Measurements from ENCODE around the gene TMEM167A.
A peak's percentile ranks its signal among the peaks of the same experiment; 100 is the strongest.

The TMEM167A gene

DNA sequence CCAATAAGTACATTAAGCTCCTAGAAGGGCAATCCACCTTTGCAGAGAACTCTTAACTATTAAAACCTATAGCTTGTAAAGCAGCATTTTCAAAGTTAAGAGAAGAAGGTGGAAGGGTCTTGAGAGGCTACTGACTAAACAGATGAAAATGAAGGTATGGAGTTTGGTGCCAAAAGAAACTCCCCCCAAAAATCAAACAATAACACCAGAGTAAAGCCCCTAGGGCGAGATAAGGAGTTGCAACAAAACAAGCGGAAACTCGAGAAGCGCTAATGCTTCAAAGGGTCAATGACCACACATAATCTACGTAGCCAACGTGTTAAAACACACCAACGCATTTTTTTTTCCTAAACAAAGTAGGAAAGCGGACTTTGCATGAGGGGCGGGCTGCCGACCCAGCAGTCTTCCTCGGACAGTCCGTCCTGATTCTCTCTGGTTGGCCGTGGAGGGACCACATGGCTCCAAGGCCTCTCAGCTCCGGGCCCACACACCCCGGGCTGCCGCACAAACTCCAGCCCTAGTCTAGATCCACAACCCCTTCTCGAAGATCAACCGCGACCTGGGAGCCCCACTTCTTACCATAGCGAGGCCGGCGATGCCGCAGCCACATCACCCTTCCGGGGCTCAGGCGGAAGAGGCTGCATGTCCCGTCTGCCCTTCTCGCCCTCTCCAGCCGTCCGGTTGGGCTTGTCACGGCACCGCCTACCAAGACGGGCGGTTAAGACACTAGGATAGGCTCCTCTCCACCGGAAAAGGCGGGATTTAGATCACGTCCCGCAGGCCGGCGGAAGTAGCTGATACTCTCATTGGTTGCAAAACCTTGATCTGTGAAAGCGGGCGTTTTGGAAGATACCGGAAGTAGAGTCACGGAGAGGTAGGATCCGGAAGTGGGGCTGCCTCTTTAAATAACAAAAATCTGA, at the start of gene TMEM167A, which contains the start of gene XRCC4:
TSS of gene TMEM167A (minus strand) at position 653 of the 920 bp plus-strand sequence. CDS start at position 582, 71 bp downstream.
TSS of gene XRCC4 (plus strand) at position 806 of the 920 bp plus-strand sequence. CDS start 27,373 bp downstream, outside the sequence.
- no peaks in the 10 kb centered on the region for H3K27me3 Mint-ChIP-seq
- H3K27ac Mint-ChIP-seq, result peak within 1 kb of the TSS; percentile 98
- H3K4me3 Mint-ChIP-seq, result peak within 1 kb of the TSS; percentile 95
- peak; percentile 97 for DNase-seq
- peaks cover 20% of the 10 kb centered on the region for H3K36me3 Mint-ChIP-seq
- peaks cover 46% of the 10 kb centered on the region for H3K4me1 Mint-ChIP-seq
- H3K9me3 Mint-ChIP-seq, result no peaks in the 10 kb centered on the region
- CTCF ChIA-PET, result interaction anchor here (0.5 to 1.5 kb wide), 4 partner anchors 12 to 1647 kb away, joined by 3 to 4 read pairs (median 4); partner anchors contain the start of gene VCAN

DNA sequence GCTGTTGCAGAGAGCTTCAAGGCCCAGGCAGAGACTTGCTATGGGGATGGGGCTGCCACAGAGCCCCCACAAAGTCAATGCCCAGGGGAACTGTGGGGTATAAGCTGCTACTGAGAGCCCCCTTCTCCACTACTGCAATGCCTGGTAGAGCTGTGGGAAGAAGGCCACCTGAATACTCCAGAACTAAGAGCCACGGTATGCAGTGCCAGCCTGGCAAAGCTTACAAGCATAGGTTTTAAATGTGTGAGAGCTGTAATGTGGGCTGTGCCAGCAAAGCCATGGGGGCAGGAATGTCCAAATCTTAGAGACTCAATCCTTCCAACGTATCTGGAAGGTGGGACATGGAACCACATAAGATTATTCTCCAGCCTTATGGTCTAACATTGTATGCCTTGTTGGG, 49.3 kb upstream of the TMEM167A start:
- no peak overlapping the region for H3K4me3 Mint-ChIP-seq
- peaks cover 8% of the 10 kb centered on the region for H3K36me3 Mint-ChIP-seq
- CTCF ChIA-PET, result no interaction called here
- H3K27me3 Mint-ChIP-seq, result no peaks in the 10 kb centered on the region
- no peaks in the 10 kb centered on the region for H3K4me1 Mint-ChIP-seq
- no peak overlapping the region for H3K27ac Mint-ChIP-seq
- peaks cover 19% of the 10 kb centered on the region for H3K9me3 Mint-ChIP-seq
- DNase-seq, result no peak

- no peak for DNase-seq
- peaks cover 13% of the 10 kb centered on the region for H3K9me3 Mint-ChIP-seq
- no peaks in the 10 kb centered on the region for H3K27me3 Mint-ChIP-seq
- no peaks in the 10 kb centered on the region for H3K4me1 Mint-ChIP-seq
- H3K36me3 Mint-ChIP-seq, result peaks cover 4% of the 10 kb centered on the region
- H3K4me3 Mint-ChIP-seq, result no peak overlapping the region
- CTCF ChIA-PET, result no interaction called here
- no peak overlapping the region for H3K27ac Mint-ChIP-seq
Observed at GRCh38 chr5:83125560-83125959, 48.4 kb upstream of the TMEM167A start.

- no peaks in the 10 kb centered on the region for H3K27me3 Mint-ChIP-seq
- DNase-seq, result no peak
- peaks cover 4% of the 10 kb centered on the region for H3K36me3 Mint-ChIP-seq
- H3K27ac Mint-ChIP-seq, result no peak overlapping the region
- CTCF ChIA-PET, result no interaction called here
- H3K4me3 Mint-ChIP-seq, result no peak overlapping the region
- H3K4me1 Mint-ChIP-seq, result no peaks in the 10 kb centered on the region
- H3K9me3 Mint-ChIP-seq, result peaks cover 10% of the 10 kb centered on the region
Observed at GRCh38 chr5:83124593-83124992, 47.4 kb upstream of the TMEM167A start.

DNA sequence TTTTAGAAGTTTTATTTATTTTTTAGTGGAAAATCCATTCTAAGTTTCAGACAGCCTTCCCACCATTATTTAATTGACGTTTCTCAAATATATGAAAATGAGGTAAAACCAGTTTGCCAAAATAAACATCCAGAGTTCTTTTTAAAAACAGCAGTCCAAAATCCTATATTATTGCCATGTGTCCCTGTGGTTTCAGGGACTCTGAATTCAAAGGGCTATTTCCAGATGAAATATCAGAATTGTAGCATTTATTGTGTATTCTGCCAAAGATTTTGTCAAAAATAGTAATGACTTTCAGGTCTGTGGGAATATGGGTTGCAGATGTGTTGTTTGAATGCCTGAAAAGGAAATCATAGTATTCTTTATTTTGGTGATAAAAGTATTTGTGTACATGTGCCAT, 41.8 kb upstream of the TMEM167A start:
- CTCF ChIA-PET, result no interaction called here
- H3K27me3 Mint-ChIP-seq, result no peaks in the 10 kb centered on the region
- no peak for DNase-seq
- H3K9me3 Mint-ChIP-seq, result peaks cover 7% of the 10 kb centered on the region
- no peaks in the 10 kb centered on the region for H3K4me1 Mint-ChIP-seq
- H3K36me3 Mint-ChIP-seq, result peaks cover 6% of the 10 kb centered on the region
- no peak overlapping the region for H3K4me3 Mint-ChIP-seq
- H3K27ac Mint-ChIP-seq, result no peak overlapping the region

- no peaks in the 10 kb centered on the region for H3K4me1 Mint-ChIP-seq
- peaks cover 6% of the 10 kb centered on the region for H3K36me3 Mint-ChIP-seq
- H3K27ac Mint-ChIP-seq, result no peak overlapping the region
- H3K4me3 Mint-ChIP-seq, result no peak overlapping the region
- H3K27me3 Mint-ChIP-seq, result no peaks in the 10 kb centered on the region
- CTCF ChIA-PET, result no interaction called here
- peaks cover 7% of the 10 kb centered on the region for H3K9me3 Mint-ChIP-seq
- no peak for DNase-seq
Observed at GRCh38 chr5:83118471-83118870, 41.3 kb upstream of the TMEM167A start.

DNA sequence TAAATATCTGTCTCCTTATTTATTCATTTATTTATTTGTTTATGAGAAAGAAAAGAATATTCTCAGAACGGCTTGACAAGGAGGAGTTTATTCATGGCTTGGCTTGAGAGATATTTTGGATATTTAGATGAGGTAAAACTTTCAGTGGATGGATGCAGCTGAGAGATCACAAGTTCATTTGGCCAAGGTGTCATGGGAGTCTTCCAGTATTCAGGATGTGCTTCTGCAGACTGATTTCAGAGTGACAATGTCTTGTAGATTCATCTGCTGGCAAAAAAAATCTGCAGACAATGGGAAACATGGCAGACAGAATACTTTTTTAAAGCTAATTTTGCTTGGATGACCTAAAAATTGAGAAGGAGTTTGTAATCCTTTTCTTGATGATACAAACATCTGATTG, 38.6 kb upstream of the TMEM167A start:
- Mint-ChIP-seq H3K27ac (no peak overlapping the region), H3K27me3 (no peaks in the 10 kb centered on the region), H3K4me3 (no peak overlapping the region), H3K4me1 (no peaks in the 10 kb centered on the region), H3K9me3 (peaks cover 20% of the 10 kb centered on the region), H3K36me3 (peaks cover 17% of the 10 kb centered on the region)
- no peak for DNase-seq
- CTCF ChIA-PET, result no interaction called here

DNA sequence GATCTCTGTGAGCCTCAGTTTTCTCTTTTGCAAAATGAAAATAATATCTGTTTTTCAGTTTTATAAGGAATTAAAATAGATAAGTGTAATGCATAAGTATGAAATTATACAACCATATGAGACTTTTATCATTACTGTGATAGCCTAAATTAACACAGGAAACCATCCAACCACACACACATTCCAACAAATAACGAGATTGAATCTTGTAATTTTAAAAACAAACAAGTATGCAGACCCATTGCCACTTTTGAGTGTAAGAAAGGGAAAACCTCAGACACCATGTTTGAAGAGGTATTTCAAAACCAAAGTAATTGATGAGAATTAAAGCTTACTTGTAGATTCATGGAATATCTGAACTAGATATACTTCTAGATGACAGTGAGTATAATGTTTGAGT, 32.2 kb upstream of the TMEM167A start:
- DNase-seq, result no peak
- Mint-ChIP-seq H3K27me3 (no peaks in the 10 kb centered on the region), H3K4me3 (no peak overlapping the region), H3K27ac (no peak overlapping the region), H3K4me1 (no peaks in the 10 kb centered on the region), H3K36me3 (peaks cover 14% of the 10 kb centered on the region), H3K9me3 (peaks cover 13% of the 10 kb centered on the region)
- CTCF ChIA-PET, result no interaction called here

GRCh38 chr5:83107692-83108420, 30.7 kb upstream of the TMEM167A start:
- no peaks in the 10 kb centered on the region for H3K27me3 Mint-ChIP-seq
- no peak for DNase-seq
- peaks cover 8% of the 10 kb centered on the region for H3K9me3 Mint-ChIP-seq
- no peaks in the 10 kb centered on the region for H3K4me1 Mint-ChIP-seq
- H3K27ac Mint-ChIP-seq, result no peak overlapping the region
- CTCF ChIA-PET, result no interaction called here
- H3K36me3 Mint-ChIP-seq, result peaks cover 11% of the 10 kb centered on the region
- H3K4me3 Mint-ChIP-seq, result no peak overlapping the region

DNA sequence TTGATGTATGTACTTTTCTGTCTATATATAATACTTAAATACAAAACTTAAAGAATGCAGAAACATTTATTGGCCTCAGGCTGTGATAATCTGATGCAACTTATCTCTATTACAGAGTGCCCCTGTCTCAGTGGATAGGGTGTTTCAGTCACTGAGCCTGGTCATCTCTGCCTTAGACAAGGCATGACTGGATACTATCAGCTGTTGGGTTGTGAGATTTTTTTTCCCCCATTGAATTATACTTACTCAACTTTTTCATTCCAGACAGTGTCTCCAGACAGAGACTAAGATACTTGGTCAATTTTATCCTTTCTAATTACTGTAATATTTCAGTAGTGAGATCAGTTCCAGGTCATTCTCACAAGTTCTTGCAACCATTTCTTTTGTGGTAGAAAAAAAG, 26.8 kb upstream of the TMEM167A start:
- no peaks in the 10 kb centered on the region for H3K27me3 Mint-ChIP-seq
- H3K27ac Mint-ChIP-seq, result no peak overlapping the region
- CTCF ChIA-PET, result no interaction called here
- no peak overlapping the region for H3K4me3 Mint-ChIP-seq
- no peaks in the 10 kb centered on the region for H3K36me3 Mint-ChIP-seq
- no peaks in the 10 kb centered on the region for H3K9me3 Mint-ChIP-seq
- DNase-seq, result no peak
- no peaks in the 10 kb centered on the region for H3K4me1 Mint-ChIP-seq

DNA sequence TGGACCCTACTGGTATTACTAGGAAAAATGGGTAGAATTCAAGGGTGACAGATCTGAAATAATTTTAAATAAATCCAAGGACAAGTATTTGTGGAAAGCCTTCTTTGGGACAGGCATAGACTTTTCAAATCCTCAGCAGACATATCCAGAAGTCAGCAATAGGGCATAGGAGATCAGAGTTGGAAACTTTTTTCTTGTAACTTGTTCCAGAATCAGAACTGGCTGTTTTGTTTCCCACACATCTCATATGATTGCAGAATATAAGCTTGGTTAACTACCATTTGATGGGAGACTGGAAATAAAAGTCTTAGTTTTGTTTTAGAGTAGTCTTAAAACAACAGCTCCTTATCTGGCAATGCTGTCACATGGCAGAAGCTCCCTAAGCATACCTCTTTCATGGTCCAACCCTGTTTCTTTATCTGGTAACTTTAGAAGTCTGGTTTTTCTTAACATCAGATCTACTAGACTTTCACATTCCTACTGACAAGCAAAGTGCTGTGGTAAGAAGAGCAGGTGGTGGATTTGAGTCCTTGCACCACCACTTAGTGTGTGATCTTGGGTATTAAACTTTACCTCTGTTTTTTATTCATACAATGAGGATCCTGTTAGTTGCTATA, 25.3 kb upstream of the TMEM167A start:
- Mint-ChIP-seq H3K4me1 (no peaks in the 10 kb centered on the region), H3K9me3 (no peaks in the 10 kb centered on the region)

DNA sequence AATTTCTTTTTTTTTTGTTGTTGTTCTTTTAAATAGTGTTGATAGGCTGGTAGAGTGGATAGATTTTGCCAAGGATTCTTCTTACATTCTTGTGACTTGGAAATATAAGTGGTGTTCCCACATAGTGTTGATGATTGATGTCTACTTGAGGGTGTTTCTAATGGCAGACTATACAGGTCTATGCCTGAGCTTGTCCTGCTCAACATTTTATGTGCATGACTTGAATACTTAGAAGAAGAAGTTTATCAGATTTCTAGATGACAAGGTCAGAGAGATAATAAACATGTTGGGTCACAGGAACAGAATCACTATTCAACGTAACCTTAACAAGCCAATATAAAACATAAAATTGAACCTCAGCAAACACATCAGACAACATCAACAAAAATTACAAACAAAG, 24.3 kb upstream of the TMEM167A start:
- Mint-ChIP-seq H3K27ac (no peak overlapping the region), H3K27me3 (no peaks in the 10 kb centered on the region), H3K4me3 (no peak overlapping the region), H3K36me3 (no peaks in the 10 kb centered on the region), H3K9me3 (no peaks in the 10 kb centered on the region), H3K4me1 (no peaks in the 10 kb centered on the region)
- CTCF ChIA-PET, result no interaction called here
- no peak for DNase-seq

More for the DNA sequence above, 25.3 kb upstream of the TMEM167A start:
- Mint-ChIP-seq H3K27ac (no peak overlapping the region), H3K4me3 (no peak overlapping the region), H3K36me3 (no peaks in the 10 kb centered on the region), H3K27me3 (no peaks in the 10 kb centered on the region)
- CTCF ChIA-PET, result no interaction called here
- DNase-seq, result no peak

DNA sequence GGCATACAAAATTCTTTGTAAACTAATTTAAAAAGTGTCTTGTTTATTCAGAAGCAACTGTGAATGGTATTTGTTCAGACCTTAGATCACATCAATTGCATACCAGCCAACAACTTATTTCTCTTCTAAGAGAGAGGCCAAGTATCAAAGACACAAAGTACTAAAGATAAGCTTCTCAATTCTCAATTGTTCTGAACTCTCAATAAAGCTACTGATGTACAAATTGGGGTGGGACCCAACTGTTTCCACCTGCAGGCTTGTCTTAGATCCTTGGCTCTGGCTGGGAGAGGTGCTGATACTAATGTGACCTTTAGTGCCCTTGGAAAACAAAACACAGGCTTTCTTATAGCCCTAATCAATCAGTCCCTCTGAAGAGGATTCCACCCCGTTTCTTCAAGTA, 22.3 kb upstream of the TMEM167A start:
- H3K9me3 Mint-ChIP-seq, result peaks cover 3% of the 10 kb centered on the region
- H3K27ac Mint-ChIP-seq, result no peak overlapping the region
- CTCF ChIA-PET, result no interaction called here
- H3K27me3 Mint-ChIP-seq, result no peaks in the 10 kb centered on the region
- DNase-seq, result no peak
- H3K4me3 Mint-ChIP-seq, result no peak overlapping the region
- peaks cover 7% of the 10 kb centered on the region for H3K36me3 Mint-ChIP-seq
- H3K4me1 Mint-ChIP-seq, result no peaks in the 10 kb centered on the region

- Mint-ChIP-seq H3K27me3 (no peaks in the 10 kb centered on the region), H3K36me3 (peaks cover 10% of the 10 kb centered on the region), H3K9me3 (peaks cover 6% of the 10 kb centered on the region), H3K27ac (no peak overlapping the region), H3K4me3 (no peak overlapping the region), H3K4me1 (no peaks in the 10 kb centered on the region)
- no peak for DNase-seq
- CTCF ChIA-PET, result no interaction called here
Observed at GRCh38 chr5:83099001-83099400, 21.8 kb upstream of the TMEM167A start.

Measured in activated naive CD4-positive, alpha-beta T cell treated with anti-CD3 and anti-CD28 coated beads, Interleukin-2, amount 10 ng/mL, durations not matched to agents 7 days and 5 days (primary cell).